Astrocyte (in vitro differentiated cells and primary cell): ENCODE results near the gene LDLRAD4. TPM values are rescaled to one million over a fixed set of nuclear protein-coding genes. Genes with fewer than 3 reads are reported as not detected.
A peak's percentile ranks its signal among the peaks of the same experiment; 100 is the strongest.

ENCODE experiments used
- DNase-seq: peaks from one replicate; pipeline ENCODE4 v3.0.0-alpha.2; 2010; ENCODE audit warnings: low read depth
- FAIRE-seq: peaks from 2 replicates; lab custom pipeline; 2011; peaks lifted over from hg19 to GRCh38; lab: Jason Lieb, UNC
- H2AFZ ChIP-seq: 2 replicates; pipeline ENCODE4 v1.6.0; 2012; ENCODE audit warnings: low read depth, low read length, inconsistent platforms
- H3K27ac ChIP-seq: 2 replicates; pipeline ENCODE4 v1.5.1; 2011; ENCODE audit warnings: low read depth, low read length, inconsistent platforms
- H3K27me3 ChIP-seq: 2 replicates; pipeline ENCODE4 v1.6.0; 2011; ENCODE audit warnings: low read length, inconsistent platforms; ENCODE audit not compliant: insufficient read depth
- H3K36me3 ChIP-seq: 2 replicates; pipeline ENCODE4 v1.5.1; 2011; ENCODE audit warnings: low read length, inconsistent platforms; ENCODE audit not compliant: insufficient read depth
- H3K4me1 ChIP-seq: 2 replicates; pipeline ENCODE4 v1.5.1; 2011; ENCODE audit warnings: low read length, inconsistent platforms; ENCODE audit not compliant: insufficient read depth
- H3K4me2 ChIP-seq: 2 replicates; pipeline ENCODE4 v1.6.0; 2012; ENCODE audit warnings: low read length, inconsistent platforms
- H3K4me3 ChIP-seq: 2 replicates; pipeline ENCODE4 v1.5.1; 2011; ENCODE audit warnings: low read depth, mild to moderate bottlenecking, low read length, inconsistent platforms; ENCODE audit not compliant: insufficient read depth
- H3K79me2 ChIP-seq: 2 replicates; pipeline ENCODE4 v1.6.0; 2012; ENCODE audit warnings: mild to moderate bottlenecking, low read length, inconsistent platforms; ENCODE audit not compliant: insufficient read depth
- H3K9ac ChIP-seq: 2 replicates; pipeline ENCODE4 v1.6.0; 2012; ENCODE audit warnings: mild to moderate bottlenecking, low read length, inconsistent platforms
- H3K9me3 ChIP-seq: 2 replicates; pipeline ENCODE4 v1.5.1; 2012; ENCODE audit warnings: low read depth, mild to moderate bottlenecking, low read length, inconsistent platforms; ENCODE audit not compliant: insufficient read depth
- H4K20me1 ChIP-seq: 2 replicates; pipeline ENCODE4 v1.6.0; 2012; ENCODE audit warnings: low read length, inconsistent platforms; ENCODE audit not compliant: insufficient read depth
- H3K27ac Mint-ChIP-seq: one replicate; pipeline ENCODE4 v1.8.0; 2021; ENCODE audit warnings: mild to moderate bottlenecking, mixed read lengths; ENCODE audit not compliant: unreplicated experiment
- H3K27me3 Mint-ChIP-seq: one replicate; pipeline ENCODE4 v1.8.0; 2021; ENCODE audit warnings: low read depth, mixed read lengths; ENCODE audit not compliant: unreplicated experiment
- H3K36me3 Mint-ChIP-seq: one replicate; pipeline ENCODE4 v1.8.0; 2021; ENCODE audit warnings: low read depth, mixed read lengths; ENCODE audit not compliant: unreplicated experiment
- H3K4me1 Mint-ChIP-seq: one replicate; pipeline ENCODE4 v1.8.0; 2021; ENCODE audit warnings: low read depth, mixed read lengths; ENCODE audit not compliant: unreplicated experiment
- H3K4me3 Mint-ChIP-seq: one replicate; pipeline ENCODE4 v1.8.0; 2021; ENCODE audit warnings: mild to moderate bottlenecking, moderate library complexity, mixed read lengths; ENCODE audit not compliant: unreplicated experiment
- H3K9me3 Mint-ChIP-seq: one replicate; pipeline ENCODE4 v1.8.0; 2021; ENCODE audit warnings: mild to moderate bottlenecking, mixed read lengths; ENCODE audit not compliant: unreplicated experiment
- CTCF ChIP-seq: IDR thresholded peaks from 2 replicates; pipeline ENCODE4 v1.5.1; 2011; ENCODE audit warnings: low read depth, mild to moderate bottlenecking, inconsistent platforms, low read length, moderate library complexity; ENCODE audit not compliant: insufficient read depth
- EZH2 ChIP-seq: IDR thresholded peaks from 2 replicates; pipeline ENCODE4 v1.6.1; 2012; ENCODE audit warnings: mild to moderate bottlenecking, low read length, inconsistent platforms; ENCODE audit not compliant: insufficient read depth
- total RNA-seq: library from RNA; stranded (reverse); gene quantifications from 2 replicates; pipeline ENCODE4 v1.2.1, GENCODE V29; 2021

Gene LDLRAD4
- total RNA-seq, 1 donor from 2014 or later = 26.0 TPM

- Histone ChIP-seq H3K36me3 (no peaks in the 10 kb centered on the region), H3K9me3 (no peaks in the 10 kb centered on the region), H3K4me1 (peaks cover 14% of the 10 kb centered on the region), H4K20me1 (no peaks in the 10 kb centered on the region), H3K79me2 (no peaks in the 10 kb centered on the region), H3K4me3 (no peak overlapping the region), H3K27ac (no peak overlapping the region), H3K4me2 (no peak overlapping the region), H2AFZ (no peak overlapping the region), H3K9ac (no peak overlapping the region), H3K27me3 (no peaks in the 10 kb centered on the region)
- Mint-ChIP-seq H3K36me3 (peaks cover 19% of the 10 kb centered on the region), H3K9me3 (peaks cover 2% of the 10 kb centered on the region), H3K27ac (peak overlapping the region; percentile 72), H3K27me3 (no peaks in the 10 kb centered on the region), H3K4me3 (no peak overlapping the region), H3K4me1 (peaks cover 58% of the 10 kb centered on the region)
- no peak for FAIRE-seq
- TF ChIP-seq EZH2 = no peak
- TF ChIP-seq CTCF = no peak
- no peak for DNase-seq
These were observed 62.8 kb downstream of the LDLRAD4 start for GRCh38 chr18:13281406-13281805.

GRCh38 chr18:13283746-13284145 lies 65.2 kb downstream of the LDLRAD4 start:
- H3K4me3 Mint-ChIP-seq = no peak overlapping the region
- peaks cover 53% of the 10 kb centered on the region for H3K4me1 Mint-ChIP-seq
- no peak for TF ChIP-seq CTCF
- no peak for TF ChIP-seq EZH2
- peaks cover 14% of the 10 kb centered on the region for H3K4me1 ChIP-seq
- no peaks in the 10 kb centered on the region for H3K27me3 ChIP-seq
- H3K36me3 Mint-ChIP-seq = peaks cover 12% of the 10 kb centered on the region
- no peak overlapping the region for H3K27ac ChIP-seq
- no peak for DNase-seq
- no peak overlapping the region for H3K27ac Mint-ChIP-seq
- H3K9me3 Mint-ChIP-seq = peaks cover 2% of the 10 kb centered on the region
- H3K27me3 Mint-ChIP-seq = no peaks in the 10 kb centered on the region
- no peak overlapping the region for H3K9ac ChIP-seq
- no peak overlapping the region for H3K4me3 ChIP-seq
- FAIRE-seq = no peak
- H3K4me2 ChIP-seq = no peak overlapping the region
- H4K20me1 ChIP-seq = no peaks in the 10 kb centered on the region
- no peaks in the 10 kb centered on the region for H3K36me3 ChIP-seq
- H2AFZ ChIP-seq = no peak overlapping the region
- H3K79me2 ChIP-seq = no peaks in the 10 kb centered on the region
- H3K9me3 ChIP-seq = no peaks in the 10 kb centered on the region

GRCh38 chr18:13284330-13285027 lies 65.9 kb downstream of the LDLRAD4 start:
- no peaks in the 10 kb centered on the region for H3K79me2 ChIP-seq
- DNase-seq = no peak
- no peak overlapping the region for H2AFZ ChIP-seq
- H3K36me3 Mint-ChIP-seq = peaks cover 13% of the 10 kb centered on the region
- peak overlapping the region; percentile 2 for H3K27ac Mint-ChIP-seq
- no peak overlapping the region for H3K9ac ChIP-seq
- peaks cover 53% of the 10 kb centered on the region for H3K4me1 Mint-ChIP-seq
- no peaks in the 10 kb centered on the region for H3K27me3 Mint-ChIP-seq
- no peaks in the 10 kb centered on the region for H3K27me3 ChIP-seq
- no peak overlapping the region for H3K27ac ChIP-seq
- peaks cover 2% of the 10 kb centered on the region for H3K9me3 Mint-ChIP-seq
- H3K9me3 ChIP-seq = no peaks in the 10 kb centered on the region
- FAIRE-seq = no peak
- H3K4me3 ChIP-seq = no peak overlapping the region
- no peak overlapping the region for H3K4me2 ChIP-seq
- TF ChIP-seq CTCF (no peak), EZH2 (no peak)
- no peaks in the 10 kb centered on the region for H3K36me3 ChIP-seq
- H4K20me1 ChIP-seq = no peaks in the 10 kb centered on the region
- peaks cover 14% of the 10 kb centered on the region for H3K4me1 ChIP-seq
- peak overlapping the region; percentile 40 for H3K4me3 Mint-ChIP-seq
